GM18868 (cell line): Measurements from ENCODE around the gene SETD1A.

Experiments used
- ATAC-seq: cut with Tn5 transposase; IDR thresholded peaks from one replicate; pipeline ENCODE4 v1.9.1; 2021; ENCODE audit warnings: mild to moderate bottlenecking, moderate library complexity; ENCODE audit not compliant: unreplicated experiment

Gene SETD1A

GRCh38 chr16:30953111-30953510 lies 4.4 kb upstream of the SETD1A start:
- no peak for ATAC-seq

GRCh38 chr16:30953511-30954124 lies 3.9 kb upstream of the SETD1A start:
- ATAC-seq: no peak

- no peak for ATAC-seq
Measured at GRCh38 chr16:30954993-30955392, 2.6 kb upstream of the SETD1A start.

- ATAC-seq: peak; percentile 42
Measured at GRCh38 chr16:30956601-30957455, 726 bp upstream of the SETD1A start.

- peak; percentile 29 for ATAC-seq
Measured at GRCh38 chr16:30958175-30959079, 873 bp downstream of the SETD1A start.

- no peak for ATAC-seq
Measured at GRCh38 chr16:30961384-30961783, 3.8 kb downstream of the SETD1A start.

GRCh38 chr16:30963925-30964511 lies 6.5 kb downstream of the SETD1A start:
- ATAC-seq: no peak

- ATAC-seq: no peak
Measured at GRCh38 chr16:30964574-30965226, 7.1 kb downstream of the SETD1A start.

- ATAC-seq: no peak
Measured at GRCh38 chr16:30965436-30965835, 7.9 kb downstream of the SETD1A start.

- ATAC-seq: no peak
Measured at GRCh38 chr16:30966033-30966619, 8.6 kb downstream of the SETD1A start.

GRCh38 chr16:30967795-30968194 lies 10.2 kb downstream of the SETD1A start:
- no peak for ATAC-seq

GRCh38 chr16:30969246-30969842 lies 11.8 kb downstream of the SETD1A start:
- ATAC-seq: no peak

GRCh38 chr16:30971298-30971697 lies 13.7 kb downstream of the SETD1A start:
- ATAC-seq: no peak

- ATAC-seq: no peak
Measured at GRCh38 chr16:30972872-30973271, 15.3 kb downstream of the SETD1A start.

- no peak for ATAC-seq
Measured at GRCh38 chr16:30974348-30974747, 16.8 kb downstream of the SETD1A start.

- ATAC-seq: no peak
Measured at GRCh38 chr16:30976486-30976885, 18.9 kb downstream of the SETD1A start.

- ATAC-seq: no peak
Measured at GRCh38 chr16:30977502-30977901, 19.9 kb downstream of the SETD1A start.

GRCh38 chr16:30979170-30980022 lies 21.8 kb downstream of the SETD1A start:
- ATAC-seq: no peak

GRCh38 chr16:30980023-30980371 lies 22.4 kb downstream of the SETD1A start:
- ATAC-seq: no peak
